CD14-positive monocyte (primary cell): ENCODE data around the gene MAML1. TPM values are rescaled to one million over a fixed set of nuclear protein-coding genes. Genes with fewer than 3 reads are reported as not detected.

ENCODE experiments used
- DNase-seq, 3 donors: peaks; one replicate each; pipeline ENCODE4 v3.0.0-alpha.2; 2011 to 2022
- H2AFZ ChIP-seq: 2 replicates; pipeline ENCODE4 v1.6.0; 2012; ENCODE audit warnings: mild to moderate bottlenecking, low read depth, low read length, inconsistent platforms; ENCODE audit not compliant: insufficient read depth, poor library complexity, severe bottlenecking
- H3K27ac ChIP-seq, 2 donors: 1 replicate in 1 of 2; 2 replicates in 1 of 2; pipeline ENCODE4 v1.5.1; 2012 to 2013; ENCODE audit warnings: low read length in 2 of 2, control low read depth in 1 of 2, inconsistent platforms in 1 of 2, low read depth in 1 of 2, mild to moderate bottlenecking in 1 of 2
- H3K27me3 ChIP-seq, 2 donors: one replicate each; pipeline versions ENCODE4 v1.6.0 to v1.6.1; 2011 to 2013; ENCODE audit warnings: low read length in 2 of 2; ENCODE audit not compliant: control insufficient read depth in 2 of 2, insufficient read depth in 2 of 2
- H3K36me3 ChIP-seq, 2 donors: replicated peaks in 1 of 2; 1 replicate in 1 of 2; 2 replicates in 1 of 2; pipeline versions ENCODE4 v1.5.1 to v1.6.1; 2012 to 2013; ENCODE audit warnings: low read length in 2 of 2, control low read depth in 1 of 2, inconsistent platforms in 1 of 2, mild to moderate bottlenecking in 1 of 2; ENCODE audit not compliant: insufficient read depth in 2 of 2, control insufficient read depth in 1 of 2
- H3K4me1 ChIP-seq, 2 donors: 1 replicate in 1 of 2; 2 replicates in 1 of 2; pipeline versions ENCODE4 v1.5.1 to v1.6.1; 2012 to 2013; ENCODE audit warnings: low read length in 2 of 2, control low read depth in 1 of 2, inconsistent platforms in 1 of 2, mild to moderate bottlenecking in 1 of 2, moderate library complexity in 1 of 2; ENCODE audit not compliant: insufficient read depth in 2 of 2, control insufficient read depth in 1 of 2
- H3K4me2 ChIP-seq: replicated peaks from 2 replicates; pipeline ENCODE3; 2012; ENCODE audit warnings: low read length, moderate library complexity, mild to moderate bottlenecking; ENCODE audit not compliant: poor library complexity, severe bottlenecking; ENCODE audit errors: extremely low read depth
- H3K4me3 ChIP-seq, 3 experiments: fragments of 200-600 bp in 1 of 3; sonication (generic) in 1 of 3; replicated peaks in 1 of 3; 1 replicate in 2 of 3; 2 replicates in 1 of 3; pipeline ENCODE4 v1.5.1; 2011 to 2013; ENCODE audit warnings: low read length in 3 of 3, mild to moderate bottlenecking in 3 of 3, control low read depth in 2 of 3, low read depth in 2 of 3, inconsistent platforms in 1 of 3, moderate library complexity in 1 of 3
- H3K79me2 ChIP-seq: 2 replicates; pipeline ENCODE4 v1.6.0; 2012; ENCODE audit warnings: mild to moderate bottlenecking, control low read depth, inconsistent platforms, low read length, moderate library complexity; ENCODE audit not compliant: insufficient read depth
- H3K9ac ChIP-seq: 2 replicates; pipeline ENCODE4 v1.6.0; 2017; ENCODE audit warnings: low read length, mild to moderate bottlenecking; ENCODE audit not compliant: insufficient read depth, poor library complexity, severe bottlenecking
- H3K9me3 ChIP-seq, 2 donors: replicated peaks in 1 of 2; 1 replicate in 1 of 2; 2 replicates in 1 of 2; pipeline versions ENCODE4 v1.5.1 to v1.6.1; 2012 to 2013; ENCODE audit warnings: low read length in 2 of 2, control low read depth in 1 of 2; ENCODE audit not compliant: control insufficient read depth in 1 of 2, insufficient read depth in 1 of 2
- H4K20me1 ChIP-seq: 2 replicates; pipeline ENCODE4 v1.6.0; 2012; ENCODE audit warnings: mild to moderate bottlenecking, low read length, control low read depth, moderate library complexity; ENCODE audit not compliant: insufficient read depth
- H3K27ac Mint-ChIP-seq, 7 donors: one replicate each; pipeline ENCODE4 v1.8.0; 2020; ENCODE audit warnings: mild to moderate bottlenecking in 7 of 7, mixed read lengths in 7 of 7, moderate library complexity in 6 of 7, inconsistent platforms in 2 of 7
- H3K27me3 Mint-ChIP-seq, 3 donors: one replicate each; pipeline ENCODE4 v1.8.0; 2021 to 2022; ENCODE audit warnings: low read depth in 3 of 3, mild to moderate bottlenecking in 3 of 3, mixed read lengths in 3 of 3, moderate library complexity in 3 of 3, inconsistent platforms in 1 of 3
- H3K36me3 Mint-ChIP-seq, 2 donors: one replicate each; pipeline ENCODE4 v1.8.0; 2020; ENCODE audit warnings: mixed read lengths in 2 of 2, inconsistent platforms in 1 of 2, mild to moderate bottlenecking in 1 of 2
- H3K4me1 Mint-ChIP-seq: one replicate; pipeline ENCODE4 v1.8.0; 2020; ENCODE audit warnings: mild to moderate bottlenecking, mixed read lengths
- H3K4me3 Mint-ChIP-seq, 2 donors: one replicate each; pipeline ENCODE4 v1.8.0; 2020; ENCODE audit warnings: mild to moderate bottlenecking in 2 of 2, mixed read lengths in 2 of 2, moderate library complexity in 1 of 2
- H3K9me3 Mint-ChIP-seq, 7 donors: one replicate each; pipeline ENCODE4 v1.8.0; 2020 to 2022; ENCODE audit warnings: mixed read lengths in 7 of 7, mild to moderate bottlenecking in 6 of 7, moderate library complexity in 6 of 7, inconsistent platforms in 2 of 7
- CTCF ChIP-seq: fragments of 200-600 bp; IDR thresholded peaks from one replicate; pipeline ENCODE4 v1.8.0; 2022; ENCODE audit warnings: antibody characterized with exemption, mild to moderate bottlenecking
- WGBS: methylation state at CpG from one replicate; pipeline ENCODE4 v1.1.5; 2013; ENCODE audit warnings: missing lambda C conversion rate; ENCODE audit not compliant: insufficient coverage; 5-methylcytosine and 5-hydroxymethylcytosine counted together
- intact Hi-C, 2 donors: fragments of 100-400 bp; cut with micrococcal nuclease; formaldehyde crosslinking; loops; one replicate each; pipeline versions ENCODE4 v1.15.0 to v1.15.1; 2023
- polyA plus RNA-seq, 3 donors: library from polyadenylated mRNA; depleted of rRNA in 1 of 3; unstranded in 2 of 3; stranded (reverse) in 1 of 3; fragments of 300-500 nt in 2 of 3; fragments of >200 nt in 1 of 3; fragmentation: Illumina TruSeq in 2 of 3; gene quantifications; 1 replicate in 2 of 3; 2 replicates in 1 of 3; pipeline ENCODE4 v1.2.3, GENCODE V29; 2012 to 2021

MAML1 gene
- polyA plus RNA-seq, 3 donors = 2.2 to 11.0 (median 2.7) TPM

GRCh38 chr5:179802950-179803562, 70.4 kb downstream of the MAML1 start:
- Histone ChIP-seq H3K9me3 (no peaks in the 10 kb centered on the region), H3K4me1 (peaks cover 41 to 52% of the 10 kb centered on the region in 2 donors), H2AFZ (no peak overlapping the region), H3K79me2 (peaks cover 43% of the 10 kb centered on the region), H3K9ac (no peak overlapping the region), H3K27me3 (no peaks in the 10 kb centered on the region), H3K36me3 (peaks cover 30 to 33% of the 10 kb centered on the region in 2 donors), H3K4me3 (peak overlapping the region in 1 of 3 experiments; percentile 80), H3K4me2 (peak overlapping the region; percentile 87), H4K20me1 (peaks cover 76% of the 10 kb centered on the region), H3K27ac (no peak overlapping the region)
- no peaks in the 10 kb centered on the region for H3K9me3 Mint-ChIP-seq
- H3K4me3 Mint-ChIP-seq = no peak overlapping the region
- H3K27me3 Mint-ChIP-seq = peaks cover 0 to 2% (median 0%) of the 10 kb centered on the region in 3 donors
- intact Hi-C loops = loop anchor here (5.0 kb wide), 2 partner anchors 34 to 104 kb away; partner anchors contain the start of gene TBC1D9B (in 1 of the 2)
- peak overlapping the region in 1 of 7 donors; percentile 19 for H3K27ac Mint-ChIP-seq
- 83% methylated on average over 4 of the region's 11 CpGs for WGBS
- DNase-seq = no peak
- TF ChIP-seq CTCF = no peak
- peaks cover 36% of the 10 kb centered on the region for H3K4me1 Mint-ChIP-seq
- H3K36me3 Mint-ChIP-seq = peaks cover 33 to 39% of the 10 kb centered on the region in 2 donors

- no peak for TF ChIP-seq CTCF
- Histone ChIP-seq H3K4me2 (peak overlapping the region; percentile 87), H3K79me2 (peaks cover 45% of the 10 kb centered on the region), H3K9me3 (no peaks in the 10 kb centered on the region), H4K20me1 (peaks cover 69% of the 10 kb centered on the region), H3K4me1 (peaks cover 41 to 53% of the 10 kb centered on the region in 2 donors), H3K9ac (peak overlapping the region; percentile 71), H3K36me3 (peaks cover 22 to 25% of the 10 kb centered on the region in 2 donors), H3K27ac (peak overlapping the region; percentile 14 to 33), H2AFZ (no peak overlapping the region), H3K4me3 (peak overlapping the region in 1 of 3 experiments; percentile 80), H3K27me3 (no peaks in the 10 kb centered on the region)
- peaks cover 24 to 31% of the 10 kb centered on the region in 2 donors for H3K36me3 Mint-ChIP-seq
- peak overlapping the region in 6 of 7 donors; percentile 63 to 82 (median 72) for H3K27ac Mint-ChIP-seq
- peaks cover 36% of the 10 kb centered on the region for H3K4me1 Mint-ChIP-seq
- H3K27me3 Mint-ChIP-seq = peaks cover 0 to 2% (median 0%) of the 10 kb centered on the region in 3 donors
- H3K9me3 Mint-ChIP-seq = no peaks in the 10 kb centered on the region
- H3K4me3 Mint-ChIP-seq = peak overlapping the region; percentile 88 to 91
- 18% methylated on average over 17 of the region's 18 CpGs for WGBS
- intact Hi-C loops = loop anchor here (2.0 to 5.0 kb wide), 3 partner anchors 17 to 103 kb away; partner anchors contain the start of genes SQSTM1 (in 1 of the 2) and TBC1D9B (in 1 of the 2)
- peak; percentile 69 to 78 (median 77) for DNase-seq
Measured at GRCh38 chr5:179803651-179804554, 71.3 kb downstream of the MAML1 start.
